ENCODE results near the gene SKAP1.

SKAP1 gene

GRCh38 chr17:48394821-48395220, 35.2 kb downstream of the SKAP1 start:
- no peak for DNase-seq (ENCODE audit: low read depth)
- TF ChIP-seq, protein P1, sequence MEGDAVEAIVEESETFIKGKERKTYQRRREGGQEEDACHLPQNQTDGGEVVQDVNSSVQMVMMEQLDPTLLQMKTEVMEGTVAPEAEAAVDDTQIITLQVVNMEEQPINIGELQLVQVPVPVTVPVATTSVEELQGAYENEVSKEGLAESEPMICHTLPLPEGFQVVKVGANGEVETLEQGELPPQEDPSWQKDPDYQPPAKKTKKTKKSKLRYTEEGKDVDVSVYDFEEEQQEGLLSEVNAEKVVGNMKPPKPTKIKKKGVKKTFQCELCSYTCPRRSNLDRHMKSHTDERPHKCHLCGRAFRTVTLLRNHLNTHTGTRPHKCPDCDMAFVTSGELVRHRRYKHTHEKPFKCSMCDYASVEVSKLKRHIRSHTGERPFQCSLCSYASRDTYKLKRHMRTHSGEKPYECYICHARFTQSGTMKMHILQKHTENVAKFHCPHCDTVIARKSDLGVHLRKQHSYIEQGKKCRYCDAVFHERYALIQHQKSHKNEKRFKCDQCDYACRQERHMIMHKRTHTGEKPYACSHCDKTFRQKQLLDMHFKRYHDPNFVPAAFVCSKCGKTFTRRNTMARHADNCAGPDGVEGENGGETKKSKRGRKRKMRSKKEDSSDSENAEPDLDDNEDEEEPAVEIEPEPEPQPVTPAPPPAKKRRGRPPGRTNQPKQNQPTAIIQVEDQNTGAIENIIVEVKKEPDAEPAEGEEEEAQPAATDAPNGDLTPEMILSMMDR (IDR thresholded peaks at IDR 0.05; ENCODE audit: control insufficient read depth, insufficient read depth, low read depth, low read length, missing control alignments), result no peak
- no peak overlapping the region for H3K4me3 ChIP-seq (ENCODE audit: control insufficient read depth, low read depth, low read length)

DNA sequence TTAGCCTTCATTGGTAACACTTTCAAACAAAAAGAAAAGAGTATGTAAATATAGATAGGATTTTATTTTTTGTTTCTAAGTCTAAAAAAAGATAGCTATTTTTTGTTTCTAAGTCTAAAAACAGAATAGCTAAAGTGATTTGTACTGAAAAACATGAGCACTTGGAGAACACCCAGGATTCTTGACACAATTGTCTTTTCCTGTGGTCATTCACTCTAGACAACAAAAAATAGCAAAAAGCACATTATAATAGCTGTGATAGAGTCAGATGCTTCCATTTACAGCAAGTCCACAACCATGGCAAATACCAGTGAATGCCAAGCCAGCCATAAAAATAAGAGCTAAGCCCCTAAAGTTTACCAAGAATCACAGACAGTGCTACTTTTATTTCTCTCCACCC, 36.7 kb downstream of the SKAP1 start:
- TF ChIP-seq, protein P1 (IDR thresholded peaks at IDR 0.05; ENCODE audit: control insufficient read depth, insufficient read depth, low read depth, low read length, missing control alignments), result no peak
- no peak overlapping the region for H3K4me3 ChIP-seq (ENCODE audit: control insufficient read depth, low read depth, low read length)

DNA sequence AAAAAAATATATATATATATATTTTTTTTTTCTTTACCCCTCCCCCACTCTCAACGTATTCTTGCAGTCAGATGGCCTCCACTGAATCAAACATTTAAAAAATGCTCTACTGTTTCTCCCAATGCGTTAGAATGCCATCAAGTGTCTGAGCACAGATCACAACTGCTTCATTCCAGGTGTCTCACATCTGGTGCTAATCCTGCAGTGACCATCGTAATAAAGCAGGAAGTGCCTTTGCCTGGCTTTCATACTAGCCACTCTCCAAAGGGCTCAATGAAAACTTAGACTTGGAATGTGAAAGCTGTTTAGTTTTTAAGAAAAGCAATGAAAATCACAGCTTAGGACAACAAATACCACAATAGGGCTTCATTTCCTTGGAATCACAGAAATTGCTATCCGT, 37.2 kb downstream of the SKAP1 start:
- H3K4me3 ChIP-seq (ENCODE audit: control insufficient read depth, low read depth, low read length), result no peak overlapping the region
- TF ChIP-seq, protein P1 (IDR thresholded peaks at IDR 0.05; ENCODE audit: control insufficient read depth, insufficient read depth, low read depth, low read length, missing control alignments), result no peak
- no peak for DNase-seq (ENCODE audit: low read depth)

More for the DNA sequence above, 36.7 kb downstream of the SKAP1 start:
- no peak for DNase-seq (ENCODE audit: low read depth)

DNA sequence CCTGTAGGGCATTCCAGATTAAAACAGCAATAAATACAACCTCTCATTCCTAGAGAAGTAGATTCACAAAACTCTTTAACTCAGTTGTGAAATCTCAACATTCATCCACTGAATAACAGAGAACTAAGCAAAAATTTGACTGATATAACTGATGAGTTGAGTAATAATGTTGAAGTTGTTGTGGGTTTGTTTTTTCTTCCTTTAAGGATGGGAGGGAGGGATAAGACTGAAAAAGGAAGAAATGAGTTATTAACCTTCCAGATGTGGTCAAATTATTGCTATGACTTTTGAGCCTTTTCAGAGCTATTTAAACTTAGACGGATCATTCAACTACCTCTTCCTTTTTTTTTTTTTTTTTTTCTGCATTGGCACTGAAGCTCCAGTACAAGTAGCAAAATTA, 38.6 kb downstream of the SKAP1 start:
- H3K4me3 ChIP-seq (ENCODE audit: control insufficient read depth, low read depth, low read length), result no peak overlapping the region
- TF ChIP-seq, protein P1 (IDR thresholded peaks at IDR 0.05; ENCODE audit: control insufficient read depth, insufficient read depth, low read depth, low read length, missing control alignments), result no peak
- no peak for DNase-seq (ENCODE audit: low read depth)

DNA sequence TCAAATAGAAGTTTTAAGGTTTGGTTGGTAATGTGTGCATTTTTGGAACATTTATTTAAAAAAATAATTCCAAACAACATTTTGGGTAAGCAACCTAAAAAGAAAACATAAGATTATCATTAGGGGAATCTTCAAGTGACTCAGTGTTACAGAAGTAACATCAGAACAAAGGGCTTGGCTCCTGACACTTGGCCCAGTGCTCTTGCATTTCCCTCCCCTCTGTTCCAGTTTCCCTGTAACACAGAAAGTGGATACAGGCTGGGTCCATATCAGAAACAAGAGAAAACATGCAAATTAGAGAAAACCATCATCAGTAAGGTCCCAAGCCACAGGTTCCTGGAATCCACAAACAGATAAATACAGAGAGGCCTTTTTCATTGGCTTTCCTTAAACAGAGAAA, 40.1 kb downstream of the SKAP1 start:
- DNase-seq (ENCODE audit: low read depth), result no peak
- H3K4me3 ChIP-seq (ENCODE audit: control insufficient read depth, low read depth, low read length), result no peak overlapping the region
- TF ChIP-seq, protein P1 (IDR thresholded peaks at IDR 0.05; ENCODE audit: control insufficient read depth, insufficient read depth, low read depth, low read length, missing control alignments), result no peak

GRCh38 chr17:48388955-48389743, 40.9 kb downstream of the SKAP1 start:
- TF ChIP-seq, protein P1 (IDR thresholded peaks at IDR 0.05; ENCODE audit: control insufficient read depth, insufficient read depth, low read depth, low read length, missing control alignments), result no peak
- no peak for DNase-seq (ENCODE audit: low read depth)
- no peak overlapping the region for H3K4me3 ChIP-seq (ENCODE audit: control insufficient read depth, low read depth, low read length)

Data from AG09309 (cell line).